ENCODE measurements around the gene MCFD2. TPM values are rescaled to one million over a fixed set of nuclear protein-coding genes. Genes with fewer than 3 reads are reported as not detected.

Gene MCFD2
- 10 to 100 TPM; 27.7 to 31.8 TPM for total RNA-seq

- no peaks in the 10 kb centered on the region for H3K27me3 Mint-ChIP-seq
- DNase-seq (no peak), ATAC-seq (peak; percentile 13)
- H3K36me3 Mint-ChIP-seq (ENCODE audit: low read depth) = peaks cover 24% of the 10 kb centered on the region
- ChIA-PET CTCF (interaction anchor here (0.6 to 1.6 kb wide), 5 partner anchors 9 to 408 kb away, joined by 3 to 5 read pairs (median 4); no protein-coding TSS in a partner anchor), POLR2A (interaction anchor here (0.7 to 2.1 kb wide), 2 partner anchors 12 to 21 kb away, joined by 3 to 4 read pairs; no protein-coding TSS in a partner anchor)
- H3K4me1 Mint-ChIP-seq (ENCODE audit: low read depth) = peaks cover 49% of the 10 kb centered on the region
- no peak for TF ChIP-seq CTCF (IDR thresholded peaks at IDR 0.05)
- peak within 1 kb of the TSS; percentile 95 for H3K4me3 Mint-ChIP-seq
- intact Hi-C loops (cut with micrococcal nuclease) = no loop called here
- H3K9me3 Mint-ChIP-seq = no peaks in the 10 kb centered on the region
- peak within 1 kb of the TSS; percentile 83 for H3K27ac Mint-ChIP-seq
Measured at GRCh38 chr2:46915281-46915810, at the start of gene MCFD2. Gene MCFD2 (minus strand): TSS chr2:46915806. CDS start chr2:46909171, 6,635 bp downstream.

GRCh38 chr2:46964835-46965560 is 49.4 kb upstream of the MCFD2 start:
- ATAC-seq = no peak
- Mint-ChIP-seq H3K27ac (no peak overlapping the region), H3K4me1 (ENCODE audit: low read depth) (peaks cover 6% of the 10 kb centered on the region), H3K36me3 (ENCODE audit: low read depth) (peaks cover 10% of the 10 kb centered on the region), H3K27me3 (no peaks in the 10 kb centered on the region), H3K4me3 (no peak overlapping the region), H3K9me3 (no peaks in the 10 kb centered on the region)
- intact Hi-C loops (cut with micrococcal nuclease) = no loop called here
- POLR2A ChIA-PET = no interaction called here
- TF ChIP-seq CTCF (IDR thresholded peaks at IDR 0.05) = no peak
- DNase-seq = no peak
- CTCF ChIA-PET = no interaction called here

- TF ChIP-seq CTCF (IDR thresholded peaks at IDR 0.05) = no peak
- Mint-ChIP-seq H3K36me3 (ENCODE audit: low read depth) (peaks cover 10% of the 10 kb centered on the region), H3K4me1 (ENCODE audit: low read depth) (peaks cover 6% of the 10 kb centered on the region), H3K27me3 (no peaks in the 10 kb centered on the region), H3K4me3 (no peak overlapping the region), H3K9me3 (no peaks in the 10 kb centered on the region), H3K27ac (peak overlapping the region; percentile 47)
- peak; percentile 14 for DNase-seq
- ATAC-seq = peak; percentile 51
- intact Hi-C loops (cut with micrococcal nuclease) = no loop called here
- ChIA-PET CTCF (interaction anchor here (0.6 kb wide), 1 partner anchor 219 kb away, joined by 3 read pairs; no protein-coding TSS in a partner anchor), POLR2A (no interaction called here)
Measured at GRCh38 chr2:46963941-46964673, 48.5 kb upstream of the MCFD2 start.

GRCh38 chr2:46963210-46963609 is 47.6 kb upstream of the MCFD2 start:
- no peak overlapping the region for H3K4me3 Mint-ChIP-seq
- no peak for TF ChIP-seq CTCF (IDR thresholded peaks at IDR 0.05)
- H3K36me3 Mint-ChIP-seq (ENCODE audit: low read depth) = peaks cover 14% of the 10 kb centered on the region
- ChIA-PET POLR2A (interaction anchor here (0.5 to 1.2 kb wide), 2 partner anchors 9 to 911 kb away, joined by 3 read pairs; no protein-coding TSS in a partner anchor), CTCF (interaction anchor here (0.6 to 1.1 kb wide), 3 partner anchors 15 to 220 kb away, joined by 3 read pairs; no protein-coding TSS in a partner anchor)
- intact Hi-C loops (cut with micrococcal nuclease) = no loop called here
- no peak overlapping the region for H3K27ac Mint-ChIP-seq
- no peak for ATAC-seq
- no peaks in the 10 kb centered on the region for H3K27me3 Mint-ChIP-seq
- no peaks in the 10 kb centered on the region for H3K9me3 Mint-ChIP-seq
- peaks cover 9% of the 10 kb centered on the region for H3K4me1 Mint-ChIP-seq (ENCODE audit: low read depth)
- DNase-seq = no peak

Measured in activated CD8-positive, alpha-beta T cell treated with anti-CD3 and anti-CD28 coated beads for 36 hours (primary cell).